ENCODE results near the gene BCL2.
A peak's percentile ranks its signal among the peaks of the same experiment; 100 is the strongest.

Gene BCL2

GRCh38 chr18:63329431-63330145 lies 10.0 kb upstream of the BCL2 start:
- FAIRE-seq (no peak), DNase-seq (ENCODE audit: extremely low spot score, insufficient read length, low read depth) (no peak)

GRCh38 chr18:63326011-63326410 lies 6.4 kb upstream of the BCL2 start:
- DNase-seq (ENCODE audit: extremely low spot score, insufficient read length, low read depth) = no peak
- FAIRE-seq = no peak

DNA sequence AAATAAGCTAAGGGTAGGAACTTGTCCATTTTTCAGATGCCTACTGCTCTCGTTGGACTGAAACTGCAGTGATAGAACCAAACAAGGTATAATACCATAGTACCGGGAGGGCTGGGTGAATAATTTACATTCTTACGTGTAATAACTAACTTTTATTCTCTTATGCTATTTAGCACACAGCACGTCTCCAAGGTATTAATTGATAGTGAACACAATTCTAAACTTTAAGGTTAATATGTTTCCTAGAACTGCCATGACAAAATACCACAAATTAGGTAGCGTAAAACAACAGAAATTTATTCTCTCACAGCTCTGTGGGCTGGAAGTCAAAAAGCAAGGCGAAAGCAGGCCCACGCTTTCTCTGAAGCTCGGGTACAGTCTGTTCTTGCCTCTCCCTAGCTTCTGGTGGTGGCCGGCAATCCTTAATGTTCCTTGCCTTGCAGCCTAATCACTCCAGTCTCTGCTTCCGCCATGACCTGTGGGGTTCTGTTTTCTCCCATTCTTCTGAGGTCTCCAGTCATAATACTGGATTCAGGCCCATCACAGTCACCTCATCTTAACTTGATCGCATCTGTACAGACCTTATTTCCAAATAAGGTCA lies 5.6 kb upstream of the BCL2 start:
- FAIRE-seq = no peak

GRCh38 chr18:63322908-63323634 lies 3.5 kb upstream of the BCL2 start:
- DNase-seq (ENCODE audit: extremely low spot score, insufficient read length, low read depth) (no peak), FAIRE-seq (peak; percentile 89)

More for the DNA sequence above, 5.6 kb upstream of the BCL2 start:
- DNase-seq (ENCODE audit: extremely low spot score, insufficient read length, low read depth) = no peak

- peak; percentile 18 for FAIRE-seq
- no peak for DNase-seq (ENCODE audit: extremely low spot score, insufficient read length, low read depth)
Observed at GRCh38 chr18:63322206-63322605, 2.6 kb upstream of the BCL2 start.

DNA sequence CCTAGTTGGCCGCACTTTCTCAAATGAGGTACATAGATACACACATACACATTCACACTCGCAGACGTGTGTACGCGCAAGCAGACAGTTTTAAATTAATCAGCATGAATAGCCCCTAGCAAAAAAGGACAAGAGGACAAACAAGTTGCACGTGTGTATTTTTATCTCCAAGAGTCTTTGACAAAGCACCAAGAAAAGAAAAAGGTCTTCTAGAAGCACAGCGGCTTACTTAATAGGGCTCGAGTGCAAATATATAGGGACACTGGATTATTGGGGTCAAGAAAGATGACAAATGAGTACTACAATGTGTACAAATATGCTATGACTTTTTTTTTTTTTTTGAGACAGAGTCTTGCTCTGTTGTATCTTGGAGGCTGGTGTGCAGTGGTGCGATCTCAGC lies 1.7 kb upstream of the BCL2 start:
- DNase-seq (ENCODE audit: extremely low spot score, insufficient read length, low read depth) (no peak), FAIRE-seq (no peak)

DNA sequence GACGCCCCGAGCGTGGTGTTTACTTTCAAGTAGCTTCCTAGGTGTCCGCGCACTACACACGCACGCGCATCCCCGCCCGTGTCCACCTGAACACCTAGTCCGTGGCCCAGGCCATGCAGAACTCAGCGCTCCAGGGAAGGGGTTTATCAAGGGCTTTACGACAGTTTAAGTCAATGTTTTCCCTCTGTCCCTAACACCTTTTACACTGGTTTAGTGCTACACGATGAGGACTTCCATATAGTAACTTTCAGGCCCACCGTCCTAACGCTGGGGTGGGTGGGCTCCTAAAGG lies 1.4 kb upstream of the BCL2 start:
- DNase-seq (ENCODE audit: extremely low spot score, insufficient read length, low read depth) (no peak), FAIRE-seq (no peak)

DNA sequence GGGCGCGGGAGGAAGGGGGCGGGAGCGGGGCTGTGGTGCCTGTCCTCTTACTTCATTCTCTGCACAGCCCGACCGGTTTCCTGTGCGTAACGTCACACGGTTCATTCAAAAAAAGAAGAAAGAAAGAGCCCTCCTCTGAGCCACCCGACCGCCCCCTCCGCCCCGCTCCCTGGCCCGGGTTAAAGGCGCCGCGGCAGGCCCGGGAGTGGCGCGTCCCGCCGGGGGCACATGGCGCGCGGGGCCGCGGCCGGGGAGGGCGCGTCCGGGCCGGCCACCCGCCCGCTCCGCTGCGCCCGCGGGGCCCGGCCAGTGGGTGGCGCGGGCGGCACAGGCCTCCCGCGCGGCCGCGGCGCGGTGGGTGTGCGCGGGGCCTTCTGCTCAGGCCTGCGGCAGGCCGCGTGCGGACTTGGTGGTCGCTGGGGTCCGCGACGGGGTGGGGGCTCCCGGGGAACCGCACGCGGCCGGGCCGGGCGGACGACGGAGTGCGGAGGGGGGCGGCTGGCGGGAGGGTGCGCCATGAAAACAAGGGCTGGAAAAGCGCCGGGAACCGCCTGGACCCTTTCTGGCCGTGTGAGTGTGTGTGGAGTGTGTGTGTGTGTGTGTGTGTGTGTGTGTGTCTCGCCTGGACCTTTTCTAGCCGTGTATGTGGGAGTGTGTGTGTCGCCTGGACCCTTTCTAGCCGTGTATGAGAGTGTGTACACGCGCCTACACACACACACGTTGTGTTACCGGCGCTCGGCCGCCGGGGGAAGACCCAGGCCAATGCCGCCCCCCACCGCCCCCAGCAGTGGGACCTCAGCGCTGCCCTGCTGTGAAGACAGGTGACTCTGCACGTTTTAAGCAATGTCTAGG lies 780 bp upstream of the BCL2 start:
- peak; percentile 77 for FAIRE-seq
- peak; percentile 64 for DNase-seq (ENCODE audit: extremely low spot score, insufficient read length, low read depth)

- DNase-seq (ENCODE audit: extremely low spot score, insufficient read length, low read depth) = no peak
- FAIRE-seq = peak; percentile 56
Observed at GRCh38 chr18:63318889-63319382, 633 bp downstream of the BCL2 start.

DNA sequence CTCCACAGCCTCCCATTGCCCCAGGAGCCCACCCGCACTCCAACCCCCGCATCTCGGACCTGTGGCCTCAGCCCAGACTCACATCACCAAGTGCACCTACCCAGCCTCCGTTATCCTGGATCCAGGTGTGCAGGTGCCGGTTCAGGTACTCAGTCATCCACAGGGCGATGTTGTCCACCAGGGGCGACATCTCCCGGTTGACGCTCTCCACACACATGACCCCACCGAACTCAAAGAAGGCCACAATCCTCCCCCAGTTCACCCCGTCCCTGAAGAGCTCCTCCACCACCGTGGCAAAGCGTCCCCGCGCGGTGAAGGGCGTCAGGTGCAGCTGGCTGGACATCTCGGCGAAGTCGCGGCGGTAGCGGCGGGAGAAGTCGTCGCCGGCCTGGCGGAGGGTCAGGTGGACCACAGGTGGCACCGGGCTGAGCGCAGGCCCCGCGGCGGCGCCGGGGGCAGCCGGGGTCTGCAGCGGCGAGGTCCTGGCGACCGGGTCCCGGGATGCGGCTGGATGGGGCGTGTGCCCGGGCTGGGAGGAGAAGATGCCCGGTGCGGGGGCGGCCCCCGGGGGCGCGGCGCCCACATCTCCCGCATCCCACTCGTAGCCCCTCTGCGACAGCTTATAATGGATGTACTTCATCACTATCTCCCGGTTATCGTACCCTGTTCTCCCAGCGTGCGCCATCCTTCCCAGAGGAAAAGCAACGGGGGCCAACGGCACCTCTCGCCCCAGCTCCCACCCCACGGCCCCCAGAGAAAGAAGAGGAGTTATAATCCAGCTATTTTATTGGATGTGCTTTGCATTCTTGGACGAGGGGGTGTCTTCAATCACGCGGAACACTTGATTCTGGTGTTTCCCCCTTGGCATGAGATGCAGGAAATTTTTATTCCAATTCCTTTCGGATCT lies 1.3 kb downstream of the BCL2 start:
- FAIRE-seq (peak; percentile 94), DNase-seq (ENCODE audit: extremely low spot score, insufficient read length, low read depth) (peak; percentile 52)

- no peak for DNase-seq (ENCODE audit: extremely low spot score, insufficient read length, low read depth)
- no peak for FAIRE-seq
Observed at GRCh38 chr18:63317556-63317946, 2.0 kb downstream of the BCL2 start.

DNA sequence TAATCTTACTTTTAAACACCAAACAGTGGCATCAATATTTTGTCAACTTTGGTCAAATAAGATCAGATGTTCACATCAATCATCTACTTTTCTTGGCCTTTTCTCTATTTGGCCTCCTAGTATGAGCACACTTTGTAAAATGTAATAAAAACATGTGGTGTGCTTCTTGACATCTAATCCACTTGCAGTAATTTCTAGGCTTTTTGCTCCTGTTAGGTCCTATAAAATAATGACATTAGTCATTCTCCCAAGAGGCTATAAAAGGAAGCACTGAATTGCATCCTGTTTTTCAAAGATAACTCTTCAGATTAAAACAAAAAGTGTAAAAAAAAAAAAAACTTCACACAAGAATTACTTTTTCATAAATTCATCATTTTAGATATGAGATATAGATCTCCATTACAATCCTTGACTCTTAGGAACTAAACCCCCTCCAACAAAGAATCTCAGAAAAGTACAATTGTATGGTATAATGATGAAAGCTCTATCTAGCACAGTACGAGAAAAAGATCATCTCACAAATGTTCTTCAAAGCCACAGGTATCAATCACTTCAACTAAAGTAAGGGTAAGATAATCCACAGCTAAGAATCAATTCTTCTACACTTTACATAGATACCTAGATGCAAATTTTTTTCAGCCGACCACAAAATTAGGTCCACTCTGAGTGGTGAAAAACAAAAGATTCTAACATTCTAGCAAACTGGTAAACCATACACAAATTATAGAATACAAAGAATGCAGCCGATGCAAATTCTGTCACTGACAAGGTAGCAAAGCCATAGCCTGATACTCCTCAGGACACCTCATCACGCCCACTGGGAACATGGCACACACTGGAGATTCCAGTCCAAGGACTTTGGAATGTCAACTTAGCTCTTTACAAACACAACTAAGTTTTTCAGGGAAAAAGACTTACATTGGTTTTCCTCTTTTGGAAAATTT lies 2.7 kb downstream of the BCL2 start:
- peak; percentile 81 for FAIRE-seq

DNA sequence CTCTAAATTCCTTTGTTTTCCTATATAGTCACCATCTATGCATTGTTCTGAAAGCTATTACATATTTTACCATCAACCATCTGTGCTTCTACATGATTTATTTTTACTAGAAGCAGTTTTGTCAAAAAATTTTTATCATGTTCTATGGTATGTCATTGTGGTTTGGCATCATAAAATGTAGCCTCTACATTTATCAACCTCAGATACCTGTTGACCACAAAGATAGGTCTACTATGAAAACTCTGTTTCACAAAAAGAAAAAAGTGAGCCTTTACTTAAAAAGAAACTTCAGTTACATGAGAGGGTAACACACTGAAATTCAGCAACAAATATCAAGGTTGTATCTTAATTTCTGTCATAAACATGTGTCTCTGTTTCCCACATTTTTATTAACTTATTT lies 3.7 kb downstream of the BCL2 start:
- FAIRE-seq (no peak), DNase-seq (ENCODE audit: extremely low spot score, insufficient read length, low read depth) (no peak)

More for the DNA sequence above, 2.7 kb downstream of the BCL2 start:
- DNase-seq (ENCODE audit: extremely low spot score, insufficient read length, low read depth) = no peak

GRCh38 chr18:63315131-63315662 lies 4.4 kb downstream of the BCL2 start:
- DNase-seq (ENCODE audit: extremely low spot score, insufficient read length, low read depth) = no peak
- peak; percentile 5 for FAIRE-seq

- FAIRE-seq = no peak
- DNase-seq (ENCODE audit: extremely low spot score, insufficient read length, low read depth) = no peak
Observed at GRCh38 chr18:63314062-63314790, 5.3 kb downstream of the BCL2 start.

DNA sequence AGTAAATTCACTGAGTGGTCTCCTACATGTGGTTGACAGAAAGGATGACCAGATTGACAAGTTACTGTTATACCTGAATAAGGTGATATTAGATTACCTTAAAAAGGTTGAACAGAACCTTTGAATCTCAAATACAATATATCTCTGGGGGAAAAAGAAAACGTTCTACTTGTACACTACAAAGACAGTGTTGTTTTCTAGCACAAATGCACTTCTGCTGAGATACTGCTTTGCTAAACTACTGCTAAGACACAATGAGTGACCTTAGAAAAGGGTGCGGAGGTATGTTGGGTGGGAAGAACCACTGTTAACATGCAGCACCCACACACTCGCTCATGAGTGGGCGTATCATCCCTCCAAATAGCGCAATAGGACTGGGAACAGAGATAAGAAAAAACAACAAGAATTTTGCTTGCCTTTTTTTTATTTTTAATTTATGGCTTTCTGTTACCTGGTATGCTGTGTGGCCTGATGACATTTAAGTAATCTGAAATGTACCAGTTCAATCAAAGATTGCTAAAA lies 6.1 kb downstream of the BCL2 start:
- FAIRE-seq (peak; percentile 70), DNase-seq (ENCODE audit: extremely low spot score, insufficient read length, low read depth) (no peak)

- DNase-seq (ENCODE audit: extremely low spot score, insufficient read length, low read depth) (no peak), FAIRE-seq (no peak)
Observed at GRCh38 chr18:63312737-63313395, 6.7 kb downstream of the BCL2 start.
